RPMI8226 (cell line): Measurements from ENCODE around the gene TDRD15.
"Not testable (repeated sequence)": the region's sequence is repeated elsewhere in the genome, so short reads cannot be mapped to it uniquely, and the experiment has no call there.

ENCODE experiments used
- DNase-seq: peaks from one replicate; pipeline ENCODE4 v3.0.0-alpha.2; 2015

The TDRD15 gene

GRCh38 chr2:21123473-21124393 lies at the start of gene TDRD15:
Gene TDRD15 (plus strand): TSS chr2:21123968. CDS start chr2:21137468, 13,500 bp downstream.
- no peak for DNase-seq

- DNase-seq: no peak
Measured at GRCh38 chr2:21078296-21078695, 45.5 kb upstream of the TDRD15 start.

- no peak for DNase-seq
Measured at GRCh38 chr2:21083482-21083881, 40.3 kb upstream of the TDRD15 start.

- DNase-seq: no peak
Measured at GRCh38 chr2:21084401-21084800, 39.4 kb upstream of the TDRD15 start.

GRCh38 chr2:21092308-21092869 lies 31.4 kb upstream of the TDRD15 start:
- DNase-seq: no peak

- no peak for DNase-seq
Measured at GRCh38 chr2:21095178-21095577, 28.6 kb upstream of the TDRD15 start.

GRCh38 chr2:21095714-21096113 lies 28.1 kb upstream of the TDRD15 start:
- DNase-seq: no peak

- DNase-seq: no peak
Measured at GRCh38 chr2:21096458-21096857, 27.3 kb upstream of the TDRD15 start.

GRCh38 chr2:21097331-21097730 lies 26.4 kb upstream of the TDRD15 start:
- DNase-seq: no peak

- DNase-seq: no peak
Measured at GRCh38 chr2:21098294-21098693, 25.5 kb upstream of the TDRD15 start.

- DNase-seq: no peak
Measured at GRCh38 chr2:21099281-21099907, 24.4 kb upstream of the TDRD15 start.

- DNase-seq: not testable (repeated sequence)
Measured at GRCh38 chr2:21101514-21102155, 22.1 kb upstream of the TDRD15 start.

- no peak for DNase-seq
Measured at GRCh38 chr2:21102356-21102755, 21.4 kb upstream of the TDRD15 start.

- no peak for DNase-seq
Measured at GRCh38 chr2:21103274-21103891, 20.4 kb upstream of the TDRD15 start.

- no peak for DNase-seq
Measured at GRCh38 chr2:21104030-21104660, 19.6 kb upstream of the TDRD15 start.

GRCh38 chr2:21111012-21111411 lies 12.8 kb upstream of the TDRD15 start:
- DNase-seq: no peak

- no peak for DNase-seq
Measured at GRCh38 chr2:21117688-21118087, 6.1 kb upstream of the TDRD15 start.

- peak; percentile 34 for DNase-seq
Measured at GRCh38 chr2:21118302-21118920, 5.4 kb upstream of the TDRD15 start.

- no peak for DNase-seq
Measured at GRCh38 chr2:21131861-21132260, 8.1 kb downstream of the TDRD15 start.

- no peak for DNase-seq
Measured at GRCh38 chr2:21135585-21135984, 11.8 kb downstream of the TDRD15 start.

- no peak for DNase-seq
Measured at GRCh38 chr2:21142149-21142548, 18.4 kb downstream of the TDRD15 start.

GRCh38 chr2:21146638-21147037 lies 22.9 kb downstream of the TDRD15 start:
- no peak for DNase-seq
